ENCODE data around the gene REV1.
A peak's percentile ranks its signal among the peaks of the same experiment; 100 is the strongest.
"Not testable (repeated sequence)": the region's sequence is repeated elsewhere in the genome, so short reads cannot be mapped to it uniquely, and the experiment has no call there.

REV1 gene

DNA sequence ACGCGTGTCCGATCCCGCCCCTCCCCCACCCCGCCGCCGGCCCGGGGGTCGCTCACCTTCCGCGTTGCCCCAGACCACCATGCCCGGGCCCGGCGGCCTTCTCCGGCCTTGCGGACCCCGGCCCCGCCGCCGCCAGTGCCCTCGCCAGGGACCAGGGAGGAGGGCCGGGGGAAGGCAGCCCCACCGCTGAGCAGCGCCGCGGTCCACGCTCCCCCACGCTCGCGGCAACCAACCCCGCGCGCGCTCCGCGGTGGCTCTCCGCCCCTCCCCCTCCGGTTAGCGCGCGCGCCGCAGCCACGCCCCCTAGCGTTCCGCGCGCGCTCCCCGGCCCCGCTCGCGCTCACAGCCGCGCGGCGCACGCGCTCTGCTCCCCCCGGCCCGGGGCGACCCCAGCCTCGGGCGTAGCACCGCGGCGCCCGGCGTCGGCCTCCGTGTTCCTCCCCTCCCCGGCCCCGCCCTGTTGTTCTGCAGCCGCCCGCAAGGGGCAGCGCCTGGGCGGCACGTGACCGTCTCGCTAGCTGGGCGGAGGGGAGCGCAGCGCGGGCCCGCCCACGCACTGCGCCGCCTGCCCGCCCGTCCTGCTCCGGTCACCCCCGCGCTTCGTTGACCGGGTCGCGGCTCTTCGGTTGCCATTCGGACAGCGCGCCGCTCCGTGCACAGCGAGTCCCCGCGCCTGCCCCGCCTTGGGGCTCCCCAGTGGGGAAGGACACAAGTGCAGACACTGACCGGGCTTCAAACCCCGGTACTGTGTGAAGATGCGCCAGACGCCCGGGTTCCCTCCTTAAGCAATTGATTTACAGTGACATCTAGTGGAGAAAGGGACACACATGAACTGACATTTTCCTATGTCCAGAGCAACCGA lies at the start of gene REV1:
REV1 (minus strand) TSS at position 257 of the 862 bp plus-strand sequence. CDS start 25,042 bp downstream, outside the sequence.
- DNase-seq = peak; percentile 71

DNA sequence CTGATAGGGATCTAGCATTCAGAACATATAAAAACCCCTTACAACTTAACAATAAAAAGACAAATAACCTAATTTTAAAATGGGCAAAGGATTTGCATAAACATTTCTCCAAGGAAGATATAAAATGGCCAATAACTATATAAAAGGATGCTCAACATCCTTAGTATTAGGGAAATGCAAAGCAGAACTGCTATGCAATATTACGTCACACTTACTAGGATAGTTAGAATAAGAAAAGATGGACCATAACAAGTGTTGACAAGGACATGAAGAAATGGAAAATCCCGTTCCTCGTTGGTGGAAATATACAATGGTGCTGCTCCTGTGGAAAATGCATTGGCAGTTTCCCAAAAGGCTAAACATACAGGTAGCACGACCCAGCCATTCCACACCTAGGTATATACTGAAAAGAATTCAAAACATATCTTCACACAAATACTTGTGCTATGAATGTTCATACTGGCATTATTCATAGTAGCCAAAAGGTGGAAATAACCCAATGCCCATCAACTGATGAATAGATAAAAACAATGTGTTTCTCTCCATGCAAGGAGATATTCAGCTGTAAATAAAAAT lies 48.2 kb upstream of the REV1 start:
- DNase-seq = no peak

DNA sequence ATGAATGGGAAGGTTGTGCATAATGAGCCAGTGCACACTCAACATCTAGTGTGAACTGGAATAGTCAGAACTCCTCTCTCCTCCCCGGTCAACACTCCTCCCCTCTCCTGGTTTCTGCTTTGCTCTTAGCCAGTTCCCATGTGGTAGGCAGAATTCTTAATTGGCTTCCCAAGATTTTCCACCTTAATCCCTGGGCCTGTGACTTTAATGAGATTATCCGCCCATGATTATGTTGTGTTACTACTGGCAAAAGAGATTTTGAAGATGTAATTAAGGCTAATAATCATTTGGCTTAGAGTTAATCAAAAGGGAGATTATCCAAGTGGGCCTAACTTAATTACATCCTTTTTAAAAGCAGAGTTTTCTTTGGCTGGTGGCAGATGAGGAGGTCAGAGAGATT lies 34.2 kb upstream of the REV1 start:
- no peak for DNase-seq

- DNase-seq = no peak
Observed at GRCh38 chr2:99522157-99522556, 32.3 kb upstream of the REV1 start.

DNA sequence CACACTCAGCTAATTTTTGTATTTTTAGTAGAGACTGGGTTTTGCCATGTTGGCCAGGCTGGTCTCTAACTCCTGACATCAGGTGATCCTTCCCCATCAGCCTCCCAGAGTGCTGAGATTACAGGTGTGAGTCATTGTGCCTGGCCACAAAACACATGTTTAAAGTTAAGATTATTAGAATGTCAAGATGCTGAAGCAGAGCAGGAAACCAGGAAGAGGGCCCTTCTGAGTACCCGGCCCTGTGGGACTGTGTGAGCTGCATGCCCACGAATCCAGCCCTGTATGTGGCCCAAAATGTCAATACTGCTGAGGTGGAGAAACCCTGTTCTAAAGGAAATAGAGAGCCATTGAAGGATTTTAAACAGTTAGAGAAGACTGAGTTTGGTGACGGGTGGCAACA lies 31.0 kb upstream of the REV1 start:
- DNase-seq = no peak

GRCh38 chr2:99520195-99520594 lies 30.4 kb upstream of the REV1 start:
- no peak for DNase-seq

DNA sequence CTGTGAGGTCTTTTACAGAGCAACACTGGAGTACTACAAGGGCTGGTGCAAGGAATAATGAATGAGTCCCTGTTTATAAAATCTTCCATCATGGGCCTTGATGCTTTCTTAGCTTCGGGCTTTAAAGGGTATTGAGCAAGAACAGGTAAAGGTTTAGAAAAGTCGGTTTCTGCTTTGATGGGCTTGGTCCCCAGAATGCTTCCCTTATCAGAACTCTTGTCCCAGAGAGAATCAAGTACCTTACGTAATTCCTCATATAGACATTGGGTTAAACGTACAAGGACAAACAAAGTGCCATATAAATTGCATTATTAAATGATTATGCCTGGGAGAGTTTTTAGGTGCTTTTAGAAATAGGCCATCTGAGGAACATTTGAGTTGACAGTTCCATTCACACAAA lies 24.5 kb upstream of the REV1 start:
- DNase-seq = no peak

- DNase-seq = no peak
Observed at GRCh38 chr2:99512181-99512591, 22.4 kb upstream of the REV1 start.

DNA sequence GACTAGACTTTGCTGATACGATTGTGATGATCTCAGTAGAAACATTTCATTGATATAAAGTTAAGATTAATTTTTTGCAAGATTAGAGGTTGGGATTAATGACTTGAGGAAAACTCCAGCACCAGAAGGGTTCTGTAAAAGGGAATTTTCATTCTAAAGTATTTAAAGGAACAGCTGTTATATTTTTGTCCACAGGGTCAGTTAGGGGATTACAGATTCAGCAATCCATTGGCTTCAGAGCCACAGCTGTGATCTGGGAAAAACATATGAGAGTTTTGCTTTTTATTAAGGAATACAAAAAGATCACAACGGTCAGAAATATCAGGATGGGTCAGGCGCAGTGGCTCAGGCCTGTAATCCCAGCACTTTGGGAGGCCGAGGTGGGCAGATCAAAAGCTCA lies 19.6 kb upstream of the REV1 start:
- DNase-seq = no peak

DNA sequence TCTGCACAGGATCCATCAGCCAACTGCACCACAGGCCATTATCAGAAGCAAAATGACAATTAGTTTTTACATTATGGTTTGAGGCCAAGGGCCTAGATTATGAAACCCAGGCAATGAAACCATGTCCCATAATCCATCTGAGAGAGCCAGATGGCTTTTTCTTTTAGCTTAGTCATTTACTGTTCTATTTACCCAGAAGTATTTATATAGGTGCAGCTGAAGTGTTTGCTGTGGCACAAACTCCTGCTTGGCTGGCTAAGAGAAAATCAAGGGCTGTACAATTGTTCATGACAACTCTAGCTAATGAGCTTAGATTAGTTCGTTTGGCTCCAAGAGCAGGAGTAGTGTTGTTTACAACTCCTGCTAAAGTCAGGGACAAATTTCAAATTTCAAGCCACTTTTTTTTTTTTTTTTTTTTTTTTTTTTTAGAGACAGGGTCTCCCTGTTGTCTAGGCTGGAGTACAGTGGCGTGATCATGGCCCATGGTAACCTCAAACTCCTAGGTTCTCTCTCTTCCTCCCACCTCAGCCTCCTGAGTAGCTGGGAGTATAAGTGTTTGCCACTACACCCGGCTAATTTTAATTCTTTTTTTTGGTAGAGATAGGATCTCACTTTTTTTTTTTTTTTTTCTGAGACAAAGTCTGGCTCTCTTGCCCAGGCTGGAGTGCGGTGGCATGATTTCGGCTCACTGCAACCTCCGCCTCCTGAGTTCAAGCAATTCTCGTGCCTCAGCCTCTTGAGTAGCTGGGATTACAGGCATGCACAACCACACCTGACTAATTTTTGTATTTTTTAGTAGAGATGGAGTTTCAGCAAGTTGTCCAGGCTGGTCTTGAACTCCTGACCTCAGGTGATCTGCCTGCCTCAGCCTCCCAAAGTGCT lies 18.4 kb upstream of the REV1 start:
- peak; percentile 82 for DNase-seq

- no peak for DNase-seq
Observed at GRCh38 chr2:99504844-99505584, 15.2 kb upstream of the REV1 start.

GRCh38 chr2:99503662-99504416 lies 14.0 kb upstream of the REV1 start:
- not testable (repeated sequence) for DNase-seq

DNA sequence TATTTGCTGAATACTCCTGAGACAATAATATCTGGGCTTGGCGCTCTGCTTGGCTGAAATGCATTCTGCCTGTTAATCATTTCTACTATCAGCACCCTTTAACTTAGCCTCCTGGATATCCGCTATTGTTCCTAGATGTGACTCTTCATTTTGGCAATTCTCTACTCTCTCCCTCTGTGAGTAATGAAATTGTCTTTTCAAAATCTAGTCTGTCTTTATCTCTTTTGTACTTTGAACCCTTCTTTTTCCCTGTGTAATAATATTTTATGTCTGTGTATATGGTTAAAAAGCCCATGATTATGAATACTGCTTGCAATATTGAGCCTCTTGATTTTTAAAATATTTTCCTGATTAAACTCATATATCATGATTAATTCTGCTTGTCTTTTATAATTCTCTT lies 6.2 kb upstream of the REV1 start:
- DNase-seq = no peak

DNA sequence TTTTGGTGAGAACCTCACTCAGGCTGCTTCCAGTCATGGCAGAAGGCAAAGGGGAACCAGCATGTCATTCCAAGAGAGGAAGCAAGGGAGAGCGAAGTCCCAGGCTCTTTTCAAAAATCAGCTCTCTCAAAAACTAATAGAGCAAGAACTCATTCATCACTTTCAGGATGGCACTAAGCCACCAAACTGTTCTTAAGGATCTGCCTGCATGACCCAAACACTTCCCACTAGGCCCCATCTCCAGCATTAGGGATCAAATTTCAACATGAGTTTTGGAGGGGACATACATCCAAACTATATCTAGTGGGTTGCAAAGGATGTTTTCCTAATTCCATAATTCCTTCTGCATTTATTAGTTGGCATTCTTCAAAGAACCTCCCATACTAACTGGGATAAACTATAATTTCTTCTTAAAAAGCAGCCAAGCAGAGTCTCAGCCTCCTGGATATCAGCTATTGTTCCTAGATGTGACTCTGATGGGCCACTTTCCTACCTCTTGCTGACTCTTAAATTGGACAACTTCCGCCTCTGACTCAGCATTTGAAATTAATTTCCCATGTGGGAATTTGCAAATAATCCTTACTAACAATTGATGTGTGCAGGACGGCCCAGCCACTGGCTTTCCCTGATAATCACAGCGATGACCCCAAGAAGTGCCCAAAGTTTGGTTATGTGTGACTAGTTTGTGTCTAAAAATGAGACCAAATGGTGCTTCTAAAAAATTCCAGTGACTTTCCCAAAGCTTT lies 5.5 kb upstream of the REV1 start:
- no peak for DNase-seq

GRCh38 chr2:99492721-99493120 lies 2.9 kb upstream of the REV1 start:
- no peak for DNase-seq

- no peak for DNase-seq
Observed at GRCh38 chr2:99490623-99491461, 1.0 kb upstream of the REV1 start.

DNA sequence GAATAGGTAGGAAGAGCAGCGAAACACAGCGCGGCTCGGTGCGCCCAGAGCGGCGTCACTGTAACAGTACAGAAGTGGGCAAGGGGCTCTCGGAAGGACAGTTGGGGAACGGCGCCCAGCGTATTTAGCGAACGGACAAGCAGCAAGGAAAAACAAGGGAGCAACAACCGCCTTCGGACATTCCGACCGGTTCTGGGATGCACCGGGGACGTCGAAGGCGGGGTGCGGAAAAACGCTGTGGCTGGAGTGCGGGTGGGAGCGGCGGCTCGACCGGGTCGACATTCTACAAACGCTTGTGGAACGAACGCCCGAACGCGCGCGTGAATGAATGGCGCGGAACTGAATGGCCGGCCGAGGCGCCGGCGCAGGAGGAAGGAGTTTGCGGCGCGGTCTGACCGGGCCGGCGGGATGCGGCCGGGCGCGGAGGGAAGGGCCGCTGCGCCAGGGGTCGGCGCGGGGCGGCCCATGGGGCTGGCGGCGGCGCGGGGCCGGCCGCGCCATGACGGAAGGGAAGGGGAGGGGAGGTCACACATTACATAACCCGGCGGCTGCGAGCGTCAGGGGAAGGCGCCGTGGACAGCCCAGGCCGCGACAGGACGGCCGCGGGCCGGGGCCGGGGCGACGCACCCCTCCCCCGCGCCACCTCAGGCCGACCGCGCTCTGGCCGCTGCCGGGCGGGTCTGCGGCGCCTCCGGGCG lies 605 bp downstream of the REV1 start:
- DNase-seq = no peak

DNA sequence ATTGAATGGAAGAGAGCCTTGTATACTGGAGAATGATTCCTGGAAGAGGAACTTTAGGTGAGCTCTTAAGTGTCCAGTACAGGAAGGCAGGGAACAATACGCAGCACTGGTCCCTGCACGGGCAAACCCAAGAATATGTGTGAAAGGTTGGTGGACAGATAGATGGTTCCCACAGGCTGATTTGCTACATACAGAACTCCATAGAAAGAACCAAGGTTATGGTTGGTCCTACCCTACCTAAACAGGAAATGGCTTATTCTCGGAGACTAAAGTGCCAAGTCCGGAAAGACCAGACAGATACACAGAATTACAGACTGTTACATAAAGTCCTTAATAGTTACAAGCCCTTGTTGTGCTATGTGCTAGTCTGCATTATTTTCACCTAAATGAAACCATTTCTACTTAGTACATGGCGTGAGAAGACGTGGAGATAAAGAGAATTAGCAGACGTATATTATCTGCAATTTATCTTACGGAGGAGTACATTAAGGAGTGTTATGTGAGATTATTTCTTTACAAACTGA lies 1.2 kb downstream of the REV1 start:
- DNase-seq = no peak

DNA sequence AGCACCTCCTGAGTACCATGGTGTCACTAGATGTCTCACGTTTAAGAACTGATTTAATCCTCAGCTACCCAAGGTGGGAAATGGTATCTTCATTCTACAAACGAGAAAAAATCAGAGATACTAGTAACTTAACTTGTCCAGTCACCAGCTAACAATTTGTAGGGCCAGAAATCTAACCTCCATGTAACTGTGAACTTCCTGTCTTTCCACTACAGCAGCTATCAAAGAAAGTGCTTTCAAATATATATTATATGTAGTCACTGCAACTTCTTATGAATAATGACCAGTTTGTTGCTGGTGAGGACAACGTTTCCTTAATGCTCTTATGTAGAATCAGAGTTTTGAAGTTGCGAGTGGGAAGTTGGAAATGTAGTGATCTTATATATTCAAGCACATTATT lies 1.9 kb downstream of the REV1 start:
- no peak for DNase-seq
